ENCODE data around the gene IL21.
"Not testable (repeated sequence)": the region's sequence is repeated elsewhere in the genome, so short reads cannot be mapped to it uniquely, and the experiment has no call there.

Gene IL21

GRCh38 chr4:122577808-122578781 lies 42.8 kb downstream of the IL21 start:
- peak; percentile 79 for DNase-seq (ENCODE audit: low spot score)

- DNase-seq (ENCODE audit: low spot score) = no peak
These were observed 43.7 kb downstream of the IL21 start for GRCh38 chr4:122577189-122577553.

GRCh38 chr4:122576261-122577188 lies 44.3 kb downstream of the IL21 start:
- DNase-seq (ENCODE audit: low spot score) = peak; percentile 74

- not testable (repeated sequence) for DNase-seq (ENCODE audit: low spot score)
These were observed 46.5 kb downstream of the IL21 start for GRCh38 chr4:122574347-122574746.

GRCh38 chr4:122562449-122562848 lies 58.4 kb downstream of the IL21 start:
- peak; percentile 5 for DNase-seq (ENCODE audit: low spot score)

All from NAMALWA (cell line).